EL (cell line): ENCODE results near the gene LLPH.
"Not testable (repeated sequence)": the region's sequence is repeated elsewhere in the genome, so short reads cannot be mapped to it uniquely, and the experiment has no call there.

ENCODE experiments used
- DNase-seq: peaks from one replicate; pipeline ENCODE4 v3.0.0-alpha.2; 2016

The LLPH gene

DNA sequence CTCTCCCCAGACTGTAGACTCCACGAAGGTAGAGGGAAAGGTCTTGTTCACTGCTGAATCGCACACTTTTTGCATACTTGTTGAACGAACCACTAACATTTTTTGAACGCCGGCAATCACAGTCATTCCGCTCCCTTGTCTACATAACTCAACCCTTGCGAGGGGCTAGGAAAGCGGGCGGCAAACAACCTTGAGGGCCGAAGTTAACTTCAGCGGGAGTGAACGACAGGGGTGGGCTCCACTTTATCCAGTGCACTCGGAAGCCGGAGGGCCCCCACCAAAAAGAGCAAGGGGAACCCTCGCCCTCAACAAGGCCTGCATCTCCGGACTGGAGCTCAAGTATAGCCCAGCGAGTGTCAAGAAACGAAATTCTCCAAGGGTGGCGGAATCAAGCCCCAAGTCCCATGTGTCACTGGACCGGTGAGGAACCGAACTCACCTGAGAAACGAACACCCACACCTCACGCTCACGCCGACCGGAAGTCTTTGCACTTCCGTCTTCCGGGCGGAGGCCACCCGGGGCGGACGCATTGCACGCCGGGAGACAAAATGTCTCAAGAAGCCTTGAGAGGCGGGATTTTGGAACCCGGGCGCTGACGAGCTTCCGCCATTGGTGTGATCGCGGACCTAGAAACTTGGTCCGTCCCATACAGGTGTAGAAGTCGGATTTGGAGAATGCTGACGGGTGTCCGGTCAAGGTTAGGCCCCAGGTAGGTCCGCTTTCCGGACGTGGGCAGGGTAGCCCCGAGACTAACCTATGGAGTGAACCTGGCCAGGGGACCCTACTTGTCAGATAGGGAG is at the start of gene LLPH:
Gene LLPH, minus strand, starts transcription at position 484 of the 800 bp plus-strand sequence. CDS start 1,644 bp downstream, outside the sequence.
- peak; percentile 89 for DNase-seq

DNA sequence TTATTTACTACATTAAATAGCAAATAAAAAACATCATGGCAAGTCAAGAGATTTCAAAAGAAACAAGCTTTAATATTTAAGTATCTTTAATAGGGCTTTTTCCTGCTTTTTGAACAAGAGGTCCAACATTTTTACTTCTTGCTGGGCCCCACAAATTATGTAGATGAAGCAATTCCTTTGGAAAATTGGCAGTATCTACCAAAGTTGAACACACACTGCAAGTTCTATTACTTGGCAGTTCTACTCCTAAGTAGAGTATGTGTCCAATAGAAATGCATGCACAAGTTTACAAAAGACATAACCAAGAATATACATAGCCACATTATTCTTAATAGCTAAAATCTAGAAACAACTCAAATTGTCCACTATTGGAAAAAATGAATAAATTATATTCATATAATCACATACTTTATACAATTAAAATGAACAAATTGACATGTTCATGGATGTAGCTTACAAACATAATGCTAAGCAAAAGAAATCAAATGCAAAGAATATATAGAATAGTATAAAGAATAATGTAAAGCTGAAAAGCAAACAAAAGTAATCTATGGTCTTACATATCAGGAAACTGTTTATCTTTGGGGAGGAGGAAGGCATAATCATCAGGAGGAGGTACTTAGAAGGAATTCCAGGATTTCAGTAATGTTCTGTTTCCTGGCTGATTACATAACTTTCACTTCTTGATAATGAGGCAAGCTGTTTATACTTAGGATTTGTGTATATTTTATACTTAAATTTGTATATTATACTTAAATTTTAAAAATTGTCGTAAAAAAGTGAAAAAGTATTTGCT is 45.8 kb upstream of the LLPH start:
- DNase-seq: no peak

DNA sequence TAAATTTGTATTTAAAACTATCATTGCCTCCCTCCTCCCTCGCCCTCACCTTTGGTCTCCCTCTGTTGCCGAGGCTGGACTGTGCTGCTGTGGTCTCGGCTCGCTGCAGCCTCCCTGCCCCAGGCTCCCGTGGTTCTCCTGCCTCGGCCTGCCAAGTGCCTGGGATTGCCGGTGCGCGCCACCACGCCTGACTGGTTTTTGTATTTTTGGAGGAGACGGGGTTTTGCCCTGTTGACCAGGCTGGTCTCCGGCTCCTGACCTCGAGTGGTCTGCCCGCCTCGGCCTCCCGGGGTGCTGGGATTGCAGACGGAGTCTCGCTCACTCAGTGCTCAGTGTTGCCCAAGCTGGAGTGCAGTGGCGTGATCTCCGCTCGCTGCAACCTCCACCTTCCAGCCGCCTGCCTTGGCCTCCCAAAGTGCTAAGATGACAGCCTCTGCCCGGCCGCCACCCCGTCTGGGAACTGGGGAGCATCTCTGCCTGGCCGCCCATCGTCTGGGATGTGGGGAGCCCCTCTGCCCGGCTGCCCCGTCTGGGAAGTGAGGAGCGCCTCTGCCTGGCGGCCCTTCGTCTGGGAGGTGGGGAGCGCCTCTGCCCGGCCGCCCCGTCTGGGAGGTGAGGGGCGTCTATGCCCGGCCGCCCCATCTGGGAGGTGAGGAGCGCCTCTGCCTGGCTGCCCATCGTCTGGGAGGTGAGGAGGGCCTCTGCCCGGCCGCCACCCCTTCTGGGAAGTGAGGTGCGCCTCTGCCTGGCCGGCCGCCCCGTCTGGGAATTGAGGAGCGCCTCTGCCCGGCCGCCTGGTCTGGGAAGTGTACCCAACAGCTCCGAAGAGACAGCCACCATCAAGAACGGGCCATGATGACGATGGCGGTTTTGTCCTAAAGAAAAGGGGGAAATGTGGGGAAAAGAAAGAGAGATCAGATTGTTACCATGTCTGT is 44.1 kb upstream of the LLPH start:
- not testable (repeated sequence) for DNase-seq

GRCh38 chr12:66170606-66171005 is 40.1 kb upstream of the LLPH start:
- no peak for DNase-seq

GRCh38 chr12:66169221-66170170 is 38.9 kb upstream of the LLPH start, which contains the start of gene TMBIM4:
Gene TMBIM4 (minus strand): TSS chr12:66169996. CDS start chr12:66169951, 45 bp downstream.
- peak; percentile 93 for DNase-seq

DNA sequence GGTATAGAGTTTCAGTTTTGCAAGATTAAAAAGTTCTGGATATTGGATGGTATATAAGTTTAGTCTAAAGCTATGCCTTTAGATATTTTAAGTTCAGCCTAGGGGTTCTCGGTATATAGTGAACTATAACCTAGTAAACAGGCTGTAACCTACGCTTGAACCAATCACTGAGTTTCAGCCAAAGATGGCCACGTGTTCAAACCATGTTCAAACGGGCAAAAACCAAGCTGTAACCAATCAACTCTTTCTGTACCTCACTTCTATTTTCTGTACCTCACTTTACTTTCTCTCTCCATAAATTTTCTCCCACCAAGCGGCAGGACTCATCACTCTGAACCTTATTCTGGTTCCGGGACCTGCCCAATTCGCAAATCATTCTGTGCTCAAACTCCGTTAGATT is 37.9 kb upstream of the LLPH start:
- no peak for DNase-seq

- no peak for DNase-seq
Measured at GRCh38 chr12:66166561-66166960, 36.0 kb upstream of the LLPH start.

DNA sequence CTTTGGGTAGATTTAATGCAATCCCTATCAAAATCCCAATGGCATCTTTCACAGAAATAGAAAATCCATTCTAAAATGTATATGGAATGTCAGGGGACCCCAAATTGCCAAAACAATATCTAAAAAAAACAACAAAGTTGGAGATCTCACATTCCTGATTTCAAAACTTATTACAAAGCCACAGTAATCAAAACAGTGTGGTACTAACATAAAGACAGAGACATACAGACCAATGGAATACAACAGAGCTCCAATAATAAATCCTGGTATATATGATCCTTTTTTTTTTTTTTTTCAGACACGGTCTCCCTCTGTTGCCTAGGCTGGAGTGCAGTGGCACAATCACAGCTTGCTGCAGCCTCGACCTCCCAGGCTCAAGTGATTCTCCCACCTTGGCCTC is 34.6 kb upstream of the LLPH start:
- DNase-seq: no peak

GRCh38 chr12:66164349-66164821 is 33.8 kb upstream of the LLPH start:
- no peak for DNase-seq

GRCh38 chr12:66163289-66163688 is 32.7 kb upstream of the LLPH start:
- no peak for DNase-seq

GRCh38 chr12:66162701-66163100 is 32.2 kb upstream of the LLPH start:
- no peak for DNase-seq

DNA sequence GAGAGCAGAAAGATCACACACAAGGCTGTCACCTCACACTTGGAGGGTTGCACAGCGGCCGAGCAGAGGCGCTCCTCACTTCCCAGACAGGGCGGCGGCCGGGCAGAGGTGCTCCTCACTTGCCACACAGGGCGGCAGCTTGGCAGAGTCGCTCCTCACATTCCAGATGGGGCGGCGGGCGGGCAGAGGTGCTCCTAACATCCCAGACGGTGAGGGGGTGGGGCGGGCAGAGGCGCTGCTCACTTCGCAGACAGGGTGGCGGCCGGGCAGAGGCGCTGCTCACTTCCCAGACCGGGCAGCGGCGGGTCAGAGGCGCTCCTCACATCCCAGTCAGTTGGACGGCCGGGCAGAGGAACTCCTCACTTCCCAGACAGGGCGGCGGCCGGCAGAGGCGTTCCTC is 30.2 kb upstream of the LLPH start:
- DNase-seq: no peak

DNA sequence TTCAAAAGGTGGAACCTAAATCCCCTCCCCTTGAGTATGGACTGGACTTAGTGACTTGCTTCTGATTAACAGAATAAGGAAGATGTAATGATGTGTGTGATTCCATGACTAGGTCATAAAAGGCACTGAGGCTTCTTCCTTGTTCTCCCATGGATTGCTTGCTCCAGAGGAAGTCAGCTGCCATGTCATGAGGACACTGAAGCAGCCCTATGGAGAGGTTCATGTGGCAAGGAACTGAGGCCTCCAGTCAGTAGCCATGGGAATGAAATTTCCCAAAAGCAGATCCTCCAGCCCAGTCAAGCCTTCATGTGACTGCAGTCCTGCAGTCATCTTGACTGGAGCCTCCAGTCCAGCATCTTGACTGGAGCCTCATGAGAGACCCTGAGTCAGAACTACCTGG is 28.6 kb upstream of the LLPH start:
- DNase-seq: no peak

GRCh38 chr12:66156654-66157053 is 26.1 kb upstream of the LLPH start:
- no peak for DNase-seq

DNA sequence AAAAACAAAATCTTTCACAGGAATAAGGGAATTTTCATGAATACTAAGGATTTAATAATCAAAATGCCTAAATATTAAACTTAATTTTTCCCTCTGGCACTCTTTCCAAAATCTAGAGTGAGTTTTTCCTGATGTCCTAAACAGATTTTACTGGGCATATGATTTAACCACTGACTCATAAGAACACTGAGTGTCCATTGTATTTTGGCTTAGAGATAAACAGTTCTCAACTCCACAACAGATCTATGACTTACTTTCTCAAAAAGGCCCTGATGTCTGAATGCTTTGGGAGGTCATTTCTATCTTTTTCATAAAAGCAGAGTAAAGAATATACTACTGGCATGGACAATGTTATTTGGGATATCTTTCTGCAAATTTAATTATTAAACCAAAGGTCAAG is 24.2 kb upstream of the LLPH start:
- DNase-seq: no peak

DNA sequence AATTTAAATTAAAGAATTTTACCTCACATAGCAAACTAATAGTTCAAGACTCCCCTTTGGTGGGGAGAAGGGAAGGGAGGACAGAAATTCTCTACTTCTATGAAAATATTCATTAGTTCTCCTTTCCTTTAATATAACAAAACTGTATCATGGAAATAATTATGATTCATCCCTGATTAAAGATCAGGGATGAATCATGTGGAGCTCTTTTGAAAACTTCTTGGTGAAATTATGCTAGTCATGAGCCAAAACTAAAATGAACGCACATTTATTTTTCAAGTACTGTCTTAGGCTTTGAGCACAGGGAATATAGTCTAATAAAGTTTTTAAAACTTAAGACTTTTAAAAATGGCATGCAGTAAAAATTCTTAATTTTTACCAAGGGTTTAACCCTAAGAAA is 22.2 kb upstream of the LLPH start:
- no peak for DNase-seq

DNA sequence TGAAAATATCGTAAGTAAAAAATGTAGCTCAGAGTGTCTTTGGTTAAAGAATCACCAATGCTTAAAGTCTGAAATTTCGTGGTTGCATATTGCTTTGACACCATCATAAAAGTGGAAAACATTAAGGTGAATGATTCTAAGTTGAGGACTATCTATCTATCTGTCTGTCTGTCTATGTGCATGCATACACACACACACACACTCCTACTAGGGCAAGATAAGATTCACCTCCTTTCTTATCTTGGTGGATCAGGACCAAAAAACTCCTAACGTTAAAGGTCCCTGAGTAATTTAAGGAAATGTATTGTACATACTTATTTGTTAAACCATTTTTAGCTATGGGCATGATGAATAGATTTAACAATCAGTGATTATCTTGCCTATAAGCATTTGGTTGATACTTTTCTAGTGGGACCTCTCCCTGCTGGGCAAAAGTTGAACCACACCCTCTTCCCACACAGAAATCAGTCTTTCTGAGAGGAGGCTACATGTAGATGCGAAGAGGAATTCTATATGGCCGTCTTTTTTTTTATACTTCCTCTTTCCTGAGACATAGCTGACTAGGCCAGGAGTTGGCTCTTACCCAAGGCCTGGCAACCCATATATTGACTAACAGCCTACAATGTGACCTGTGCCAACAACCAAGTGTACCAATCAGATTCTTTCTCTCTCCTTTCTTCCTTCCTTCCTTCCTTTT is 19.3 kb upstream of the LLPH start:
- DNase-seq: no peak

DNA sequence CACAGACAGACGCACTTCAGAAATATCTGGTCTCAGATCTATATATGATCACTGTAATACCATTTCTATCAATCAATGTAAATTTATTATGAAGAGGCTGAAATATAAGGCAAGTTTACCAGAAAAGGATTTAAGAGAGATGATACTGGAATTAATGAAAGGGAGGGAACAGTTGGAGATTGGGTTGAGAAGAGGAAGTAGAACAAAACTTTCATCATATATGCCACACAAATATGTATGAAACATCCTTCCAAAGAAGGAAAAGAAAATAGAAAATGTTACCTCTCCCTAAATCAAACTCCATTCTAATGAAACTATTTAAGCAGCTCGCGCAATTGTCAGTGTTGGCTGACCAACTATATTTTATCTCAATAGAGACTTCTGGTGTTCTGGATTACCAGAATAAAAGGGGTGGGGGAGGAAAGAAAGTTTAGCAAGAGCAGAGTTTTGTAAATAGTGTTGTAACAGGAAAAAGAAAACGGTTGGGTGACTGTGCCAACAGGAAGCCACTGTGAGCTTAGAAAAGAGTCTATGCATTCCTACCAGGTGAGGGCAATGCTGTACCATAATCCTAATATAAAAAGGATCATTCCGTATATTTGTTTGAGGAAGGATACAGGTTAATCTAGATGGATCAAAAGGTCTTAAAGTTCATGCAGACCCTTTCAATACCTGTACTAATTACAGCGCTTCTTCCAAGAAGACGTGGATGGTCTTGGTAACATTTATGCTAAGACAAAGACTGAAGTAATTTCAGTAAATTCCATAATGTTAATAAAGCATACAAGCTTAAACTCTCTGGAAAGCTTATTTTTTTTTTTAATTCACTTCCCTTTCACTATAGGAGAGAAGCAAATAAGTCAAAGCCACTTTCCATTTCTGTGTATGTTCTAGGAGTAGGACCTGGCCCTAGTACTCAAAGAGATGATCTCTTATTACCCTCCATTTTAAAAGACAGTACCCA is 14.5 kb upstream of the LLPH start:
- peak; percentile 79 for DNase-seq

GRCh38 chr12:66143868-66144267 is 13.3 kb upstream of the LLPH start:
- no peak for DNase-seq

- no peak for DNase-seq
Measured at GRCh38 chr12:66142826-66143225, 12.3 kb upstream of the LLPH start.
